ENCODE data around the gene NUP42. TPM values are rescaled to one million over a fixed set of nuclear protein-coding genes. Genes with fewer than 3 reads are reported as not detected.

NUP42 gene
- polyA plus RNA-seq, 3 donors, result 54.4 to 71.1 (median 66.5) TPM

- no peak for DNase-seq
Measured at GRCh38 chr7:23226844-23227450, 45.1 kb downstream of the NUP42 start.

- no peak for DNase-seq
Measured at GRCh38 chr7:23228412-23228811, 46.6 kb downstream of the NUP42 start.

- no peak for DNase-seq
Measured at GRCh38 chr7:23230641-23231101, 48.8 kb downstream of the NUP42 start.

GRCh38 chr7:23232966-23233365 is 51.1 kb downstream of the NUP42 start:
- no peak for DNase-seq

- DNase-seq, result no peak
Measured at GRCh38 chr7:23234569-23235296, 52.9 kb downstream of the NUP42 start.

GRCh38 chr7:23235813-23236221 is 54.0 kb downstream of the NUP42 start:
- DNase-seq, result no peak

- no peak for DNase-seq
Measured at GRCh38 chr7:23237000-23237399, 55.2 kb downstream of the NUP42 start.

GRCh38 chr7:23238983-23239652 is 57.3 kb downstream of the NUP42 start:
- no peak for DNase-seq

DNA sequence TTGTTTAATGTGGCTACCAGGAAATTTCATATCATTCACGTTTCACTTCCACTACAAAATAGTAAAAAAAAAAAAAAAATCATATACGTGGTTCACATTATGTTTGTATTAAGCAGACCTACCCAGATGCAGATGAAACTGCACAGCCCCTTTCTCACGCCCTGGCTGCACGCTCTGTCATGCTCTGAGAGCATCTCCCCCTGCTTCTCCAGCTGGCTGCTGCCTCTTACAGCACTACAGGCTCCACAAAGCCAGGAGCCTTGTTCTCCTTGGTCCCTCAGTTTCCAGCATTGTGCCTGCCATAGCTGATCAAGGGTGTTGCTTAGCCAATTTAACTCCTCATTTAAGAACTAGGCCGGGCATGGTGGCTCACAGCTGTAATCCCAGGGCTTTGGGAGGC is 57.9 kb downstream of the NUP42 start:
- DNase-seq, result no peak

DNA sequence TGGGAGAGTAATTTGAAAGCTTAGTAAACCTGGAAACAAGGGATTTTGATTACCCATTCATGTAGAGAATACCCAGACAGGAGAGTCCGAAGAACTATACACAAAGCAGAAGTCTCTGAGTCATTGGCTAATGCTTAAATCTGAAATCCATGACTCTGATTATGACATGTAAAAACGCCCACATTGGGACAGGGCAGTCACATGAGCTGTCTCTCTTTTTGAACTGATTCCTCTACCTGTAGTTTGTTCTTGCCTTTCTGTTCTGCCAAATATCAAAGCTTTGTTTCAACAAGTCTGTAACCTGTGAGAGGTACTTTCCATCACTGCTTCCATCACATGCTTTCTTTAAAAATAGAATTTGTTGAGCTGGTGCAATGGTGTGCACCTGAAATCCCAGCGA is 60.5 kb downstream of the NUP42 start:
- no peak for DNase-seq

DNA sequence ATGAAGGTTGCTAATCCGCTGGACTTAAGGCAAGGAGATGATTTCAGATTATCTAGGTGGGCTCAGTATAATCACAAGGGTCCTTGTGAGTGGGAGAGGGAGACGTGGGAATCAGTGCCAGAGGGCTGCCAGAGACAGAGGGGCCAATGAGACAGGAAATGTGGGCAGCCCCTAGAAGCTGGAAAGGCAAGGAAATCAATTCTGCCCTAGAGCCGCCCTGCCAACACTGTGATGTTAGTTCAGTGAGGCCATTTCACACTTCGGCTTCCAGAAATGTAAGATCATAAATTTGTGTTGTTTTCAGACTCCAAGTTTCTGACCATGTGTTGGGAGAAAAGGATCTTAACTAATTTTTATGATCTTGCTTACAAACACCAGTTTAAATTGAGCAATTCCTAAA is 61.1 kb downstream of the NUP42 start:
- no peak for DNase-seq

GRCh38 chr7:23246555-23246954 is 64.7 kb downstream of the NUP42 start, which contains the start of gene GPNMB:
Gene GPNMB (plus strand): TSS chr7:23246775. CDS start chr7:23246858, 83 bp downstream.
- no peak for DNase-seq

DNA sequence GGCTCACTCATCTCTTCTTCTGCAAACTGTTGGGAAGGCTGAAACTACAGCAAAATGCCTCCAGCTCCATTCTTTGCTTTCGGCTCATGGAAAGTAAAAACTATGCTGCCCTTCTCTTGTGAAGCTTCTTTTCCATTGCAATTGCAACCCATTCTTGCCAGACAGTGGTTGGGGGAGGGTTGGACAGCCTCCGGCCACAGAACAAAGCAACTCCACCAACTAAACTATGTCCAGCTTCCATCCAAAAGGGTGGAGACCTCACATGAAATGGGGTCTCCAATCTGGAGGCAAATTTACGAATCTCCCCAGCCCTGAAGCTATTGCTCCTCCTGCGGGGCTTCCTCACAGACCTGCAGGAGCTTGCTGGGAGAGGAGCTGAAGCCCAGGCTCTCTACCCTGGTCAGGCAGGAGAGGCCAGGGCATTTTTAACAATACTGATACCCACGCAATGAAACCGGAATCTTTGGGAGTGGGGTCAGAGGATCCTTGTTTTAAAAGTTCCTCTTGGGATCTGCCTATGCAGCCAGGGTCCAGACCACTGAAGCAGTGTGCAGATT is 65.3 kb downstream of the NUP42 start:
- DNase-seq, result no peak

DNA sequence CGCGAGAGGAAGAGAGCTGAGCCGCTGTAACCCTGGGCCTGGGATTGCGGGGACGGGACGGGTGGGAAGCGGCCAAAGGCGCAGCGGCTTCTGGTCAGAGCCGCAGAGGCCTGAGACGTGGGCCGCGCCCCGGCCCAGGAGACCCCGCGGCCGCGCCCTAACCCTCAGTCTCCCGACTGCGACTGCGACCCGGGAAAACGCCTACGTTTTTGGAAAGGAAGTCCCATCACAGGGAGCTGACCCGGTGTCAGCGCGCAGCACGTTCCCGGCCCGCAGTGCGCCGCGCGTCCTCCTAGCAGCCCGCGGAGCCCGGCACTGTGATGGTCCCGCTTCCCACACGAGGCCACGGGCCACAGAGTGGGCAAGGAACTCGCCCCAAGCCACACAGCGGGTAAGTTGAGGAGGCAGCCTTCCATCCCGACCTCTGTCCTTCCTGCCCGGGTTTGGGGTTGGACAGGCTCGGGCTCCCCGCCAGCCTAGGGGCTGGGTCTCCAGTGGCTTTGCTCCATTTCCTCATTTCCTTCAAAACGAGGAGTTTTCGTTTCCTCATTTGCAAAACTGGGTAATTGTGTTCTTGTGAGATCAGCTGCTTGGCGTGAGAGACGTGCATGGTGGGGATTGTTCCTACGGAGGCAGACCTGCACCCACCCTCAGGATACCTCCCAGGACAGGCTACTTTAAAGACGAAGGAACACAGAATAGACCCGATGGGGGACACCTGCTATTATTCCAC is 65.9 kb downstream of the NUP42 start:
- no peak for DNase-seq

DNA sequence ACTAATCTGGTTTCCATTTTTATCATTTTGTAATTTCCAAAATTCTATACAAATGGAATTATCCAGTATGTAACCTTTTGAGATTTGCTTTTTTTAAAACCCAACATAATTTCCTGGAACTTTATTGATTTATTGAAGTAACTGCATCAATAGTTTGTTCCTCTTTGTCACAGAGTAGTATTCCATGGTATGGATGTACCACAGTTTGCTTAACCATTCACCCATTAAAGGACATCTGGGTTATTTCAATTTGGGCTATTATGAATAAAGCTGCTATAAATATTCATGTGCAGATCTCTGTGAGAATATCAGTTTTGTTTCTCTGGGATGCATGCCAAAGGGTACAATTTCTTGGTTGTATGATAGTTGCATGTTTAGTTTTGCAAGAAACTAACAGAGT is 67.6 kb downstream of the NUP42 start:
- no peak for DNase-seq

Other genes with a start within 250 kb of the NUP42 start
- 10 to 100 TPM; 18.3 to 20.6 (median 20.1) TPM for gene HYCC1, start 167.9 kb upstream of the NUP42 start, polyA plus RNA-seq (ENCODE audit: insufficient read length in 3 of 3)
- 10 to 100 TPM; 41.4 to 47.6 (median 45.9) TPM for gene KLHL7, start 76.3 kb upstream of the NUP42 start, polyA plus RNA-seq (ENCODE audit: insufficient read length in 3 of 3)
- 10 to 100 TPM; 11.1 to 20.8 (median 12.0) TPM for gene GPNMB, start 64.7 kb downstream of the NUP42 start, polyA plus RNA-seq (ENCODE audit: insufficient read length in 3 of 3)
- 10 to 100 TPM; 50.3 to 54.7 (median 54.4) TPM for gene MALSU1, start 117.3 kb downstream of the NUP42 start, polyA plus RNA-seq (ENCODE audit: insufficient read length in 3 of 3)